OCI-LY3 (cell line): ENCODE data around the gene DOCK1.

Source experiments
- EZH2phosphoT487 ChIP-seq: fragments of 200-600 bp; shearing (Covaris generic); IDR thresholded peaks from 2 replicates; pipeline ENCODE4 v1.6.1; 2018; ENCODE audit warnings: antibody characterized with exemption, mixed run types, low read depth
- TF ChIP-seq, protein P1 (sequence below): fragments of 200-600, 300-600 bp; sonication (generic); IDR thresholded peaks from 2 replicates; pipeline ENCODE4 v1.5.1; 2014; ENCODE audit warnings: antibody characterized with exemption, low read length, low read depth

DNA sequence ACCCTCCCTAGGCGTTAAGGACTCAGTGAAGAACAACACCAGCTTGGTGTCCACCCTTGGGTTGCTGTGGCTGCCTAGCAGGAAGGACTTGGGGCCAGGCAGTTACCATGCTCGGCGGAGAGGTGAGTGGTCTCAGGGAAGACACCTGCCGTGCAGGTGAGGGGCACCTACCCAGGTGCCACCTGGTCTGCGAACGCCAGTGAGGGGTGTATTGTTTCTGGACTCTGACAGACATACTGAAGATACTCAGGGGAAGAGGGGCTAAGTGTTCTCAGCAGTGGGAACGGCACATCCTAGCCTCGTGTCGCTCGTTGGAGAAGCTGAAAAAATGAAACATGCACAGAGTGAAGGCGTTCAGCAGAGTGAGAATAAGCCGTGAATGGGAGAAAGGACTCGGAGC, 22.6 kb downstream of the DOCK1 start:
- TF ChIP-seq, protein P1, sequence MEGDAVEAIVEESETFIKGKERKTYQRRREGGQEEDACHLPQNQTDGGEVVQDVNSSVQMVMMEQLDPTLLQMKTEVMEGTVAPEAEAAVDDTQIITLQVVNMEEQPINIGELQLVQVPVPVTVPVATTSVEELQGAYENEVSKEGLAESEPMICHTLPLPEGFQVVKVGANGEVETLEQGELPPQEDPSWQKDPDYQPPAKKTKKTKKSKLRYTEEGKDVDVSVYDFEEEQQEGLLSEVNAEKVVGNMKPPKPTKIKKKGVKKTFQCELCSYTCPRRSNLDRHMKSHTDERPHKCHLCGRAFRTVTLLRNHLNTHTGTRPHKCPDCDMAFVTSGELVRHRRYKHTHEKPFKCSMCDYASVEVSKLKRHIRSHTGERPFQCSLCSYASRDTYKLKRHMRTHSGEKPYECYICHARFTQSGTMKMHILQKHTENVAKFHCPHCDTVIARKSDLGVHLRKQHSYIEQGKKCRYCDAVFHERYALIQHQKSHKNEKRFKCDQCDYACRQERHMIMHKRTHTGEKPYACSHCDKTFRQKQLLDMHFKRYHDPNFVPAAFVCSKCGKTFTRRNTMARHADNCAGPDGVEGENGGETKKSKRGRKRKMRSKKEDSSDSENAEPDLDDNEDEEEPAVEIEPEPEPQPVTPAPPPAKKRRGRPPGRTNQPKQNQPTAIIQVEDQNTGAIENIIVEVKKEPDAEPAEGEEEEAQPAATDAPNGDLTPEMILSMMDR = no peak
- TF ChIP-seq EZH2phosphoT487 = no peak
